Fibroblast of lung (primary cell): ENCODE results near the gene LAMB1. TPM values are rescaled to one million over a fixed set of nuclear protein-coding genes. Genes with fewer than 3 reads are reported as not detected.

Experiments
- DNase-seq, 2 donors: peaks; one replicate each; pipeline versions ENCODE4 v3.0.0 to v3.0.0-alpha.2; 2010; ENCODE audit warnings: low read depth in 2 of 2
- H2AFZ ChIP-seq: 2 replicates; pipeline ENCODE4 v1.5.1; 2012; ENCODE audit warnings: low read length, control low read depth, inconsistent platforms
- H3K27ac ChIP-seq: 2 replicates; pipeline ENCODE4 v1.5.1; 2011; ENCODE audit warnings: low read length, control low read depth; ENCODE audit not compliant: insufficient read depth
- H3K27me3 ChIP-seq: 2 replicates; pipeline ENCODE4 v1.5.1; 2011; ENCODE audit warnings: mild to moderate bottlenecking, low read length; ENCODE audit not compliant: control insufficient read depth, insufficient read depth
- H3K36me3 ChIP-seq: 2 replicates; pipeline ENCODE4 v1.5.1; 2011; ENCODE audit warnings: low read length; ENCODE audit not compliant: control insufficient read depth, insufficient read depth
- H3K4me1 ChIP-seq: 2 replicates; pipeline ENCODE4 v1.5.1; 2011; ENCODE audit warnings: low read length; ENCODE audit not compliant: control insufficient read depth, insufficient read depth; ENCODE audit errors: extremely low read depth
- H3K4me2 ChIP-seq: 2 replicates; pipeline ENCODE4 v1.5.1; 2011; ENCODE audit warnings: low read length, control low read depth; ENCODE audit not compliant: insufficient read depth; ENCODE audit errors: extremely low read depth
- H3K4me3 ChIP-seq, 4 experiments: fragments of 200-600 bp in 1 of 4; sonication (generic) in 1 of 4; replicated peaks in 1 of 4; 2 replicates each; pipeline ENCODE4 v1.5.1; 2011 to 2016; ENCODE audit warnings: low read length in 4 of 4, low read depth in 3 of 4, mild to moderate bottlenecking in 3 of 4, control low read depth in 2 of 4, inconsistent platforms in 1 of 4, mixed read lengths in 1 of 4; ENCODE audit not compliant: insufficient read depth in 1 of 4; ENCODE audit errors: control extremely low read depth in 1 of 4
- H3K79me2 ChIP-seq: 2 replicates; pipeline ENCODE4 v1.5.1; 2012; ENCODE audit warnings: mild to moderate bottlenecking, low read length, inconsistent platforms; ENCODE audit not compliant: control insufficient read depth, insufficient read depth
- H3K9ac ChIP-seq: 2 replicates; pipeline ENCODE4 v1.5.1; 2011; ENCODE audit warnings: mild to moderate bottlenecking, low read length, control low read depth; ENCODE audit not compliant: insufficient read depth
- H3K9me3 ChIP-seq: 2 replicates; pipeline ENCODE4 v1.5.1; 2012; ENCODE audit warnings: low read depth, low read length; ENCODE audit not compliant: control insufficient read depth, insufficient read depth
- H4K20me1 ChIP-seq: 2 replicates; pipeline ENCODE4 v1.5.1; 2011; ENCODE audit warnings: low read length; ENCODE audit not compliant: control insufficient read depth, insufficient read depth; ENCODE audit errors: extremely low read depth
- EZH2 ChIP-seq: IDR thresholded peaks from 2 replicates; pipeline ENCODE4 v1.5.1; 2012; ENCODE audit warnings: low read length, control low read depth, mild to moderate bottlenecking; ENCODE audit errors: missing control alignments
- polyA plus RNA-seq, 2 donors: library from polyadenylated mRNA; depleted of rRNA in 1 of 2; stranded (reverse) in 1 of 2; unstranded in 1 of 2; fragments of >200 nt; gene quantifications; 2 replicates each; pipeline ENCODE4 v1.2.1, GENCODE V29; 2011 to 2012; ENCODE audit warnings: missing spikeins in 1 of 2
- total RNA-seq: library from RNA; depleted of rRNA; stranded (reverse); fragments of >200 nt; gene quantifications from 2 replicates; pipeline ENCODE4 v1.2.1, GENCODE V29; 2014
- TF ChIP-seq, protein P1 (sequence below), 2 donors: IDR thresholded peaks in 1 of 2; conservative IDR thresholded peaks in 1 of 2; 1 replicate in 1 of 2; 2 replicates in 1 of 2; pipeline ENCODE4 v1.5.1; 2011 to 2012; ENCODE audit warnings: low read length in 2 of 2, control low read depth in 1 of 2, inconsistent platforms in 1 of 2, low read depth in 1 of 2, mild to moderate bottlenecking in 1 of 2

Gene LAMB1
- total and polyA plus RNA-seq, 2 donors (not counting 1 experiment from before 2014, with no cell fraction given) = 428 to 516 TPM

DNA sequence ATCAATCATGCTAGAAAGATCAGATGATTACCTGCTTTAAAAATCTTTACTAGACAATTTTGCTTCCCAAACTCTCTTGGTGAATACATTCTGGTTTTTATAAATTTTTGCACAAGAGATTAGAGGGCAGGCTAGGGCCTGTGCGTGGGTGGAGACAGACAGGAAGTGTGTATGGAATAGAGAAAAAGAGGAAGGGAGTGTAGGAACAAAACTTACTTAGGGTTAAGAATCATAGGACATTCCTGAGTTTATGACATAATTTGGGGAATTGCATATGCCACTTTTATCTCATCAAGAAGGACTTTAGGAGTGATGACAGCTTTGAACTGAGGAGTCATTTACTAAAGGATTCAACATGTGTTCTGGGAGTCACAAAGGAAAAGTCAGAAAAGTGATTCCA is 31.3 kb downstream of the LAMB1 start:
- Histone ChIP-seq H3K9ac (no peak overlapping the region), H3K4me1 (peaks cover 15% of the 10 kb centered on the region), H3K27ac (peak overlapping the region; percentile 70), H4K20me1 (peaks cover 2% of the 10 kb centered on the region), H3K4me2 (no peak overlapping the region), H3K36me3 (peaks cover 26% of the 10 kb centered on the region), H2AFZ (no peak overlapping the region), H3K79me2 (peaks cover 1% of the 10 kb centered on the region), H3K9me3 (no peaks in the 10 kb centered on the region), H3K4me3 (no peak overlapping the region), H3K27me3 (no peaks in the 10 kb centered on the region)
- TF ChIP-seq, protein P1, sequence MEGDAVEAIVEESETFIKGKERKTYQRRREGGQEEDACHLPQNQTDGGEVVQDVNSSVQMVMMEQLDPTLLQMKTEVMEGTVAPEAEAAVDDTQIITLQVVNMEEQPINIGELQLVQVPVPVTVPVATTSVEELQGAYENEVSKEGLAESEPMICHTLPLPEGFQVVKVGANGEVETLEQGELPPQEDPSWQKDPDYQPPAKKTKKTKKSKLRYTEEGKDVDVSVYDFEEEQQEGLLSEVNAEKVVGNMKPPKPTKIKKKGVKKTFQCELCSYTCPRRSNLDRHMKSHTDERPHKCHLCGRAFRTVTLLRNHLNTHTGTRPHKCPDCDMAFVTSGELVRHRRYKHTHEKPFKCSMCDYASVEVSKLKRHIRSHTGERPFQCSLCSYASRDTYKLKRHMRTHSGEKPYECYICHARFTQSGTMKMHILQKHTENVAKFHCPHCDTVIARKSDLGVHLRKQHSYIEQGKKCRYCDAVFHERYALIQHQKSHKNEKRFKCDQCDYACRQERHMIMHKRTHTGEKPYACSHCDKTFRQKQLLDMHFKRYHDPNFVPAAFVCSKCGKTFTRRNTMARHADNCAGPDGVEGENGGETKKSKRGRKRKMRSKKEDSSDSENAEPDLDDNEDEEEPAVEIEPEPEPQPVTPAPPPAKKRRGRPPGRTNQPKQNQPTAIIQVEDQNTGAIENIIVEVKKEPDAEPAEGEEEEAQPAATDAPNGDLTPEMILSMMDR (conservative IDR thresholded peaks at IDR 0.05 in 1 of 2, IDR thresholded peaks at IDR 0.05 in 1 of 2; ENCODE audit: low read depth in 1 of 2, low read length in 2 of 2) = no peak
- no peak for TF ChIP-seq EZH2
- peak in 1 of 2 donors; percentile 36 for DNase-seq

DNA sequence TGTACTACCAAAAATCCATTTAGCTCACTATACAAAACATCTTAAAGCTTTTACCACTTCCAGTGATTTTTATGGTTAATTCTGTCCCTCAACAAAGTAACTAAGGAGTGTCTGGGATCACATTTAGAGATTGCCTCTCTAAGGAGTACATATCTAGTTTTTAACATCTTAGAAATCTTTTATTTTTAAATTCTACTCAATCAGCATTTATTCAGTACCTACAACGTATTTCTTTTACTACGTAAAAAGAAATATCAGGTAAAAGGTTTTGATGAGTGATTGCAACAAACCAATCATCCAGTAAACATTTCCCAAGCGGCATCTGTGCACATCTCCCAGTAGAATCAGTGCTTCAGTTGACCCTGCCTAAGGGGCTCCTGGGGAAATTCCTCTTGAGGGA is 31.9 kb downstream of the LAMB1 start:
- no peaks in the 10 kb centered on the region for H3K27me3 ChIP-seq
- no peak overlapping the region for H2AFZ ChIP-seq
- peak overlapping the region; percentile 70 for H3K27ac ChIP-seq
- H3K9me3 ChIP-seq = no peaks in the 10 kb centered on the region
- TF ChIP-seq, protein P1 (conservative IDR thresholded peaks at IDR 0.05 in 1 of 2, IDR thresholded peaks at IDR 0.05 in 1 of 2; ENCODE audit: low read depth in 1 of 2, low read length in 2 of 2) = no peak
- no peak for TF ChIP-seq EZH2
- peaks cover 21% of the 10 kb centered on the region for H3K36me3 ChIP-seq
- H4K20me1 ChIP-seq = peaks cover 2% of the 10 kb centered on the region
- H3K79me2 ChIP-seq = peaks cover 2% of the 10 kb centered on the region
- H3K4me1 ChIP-seq = peaks cover 18% of the 10 kb centered on the region
- DNase-seq = no peak
- no peak overlapping the region for H3K4me3 ChIP-seq
- H3K4me2 ChIP-seq = no peak overlapping the region
- H3K9ac ChIP-seq = no peak overlapping the region

DNA sequence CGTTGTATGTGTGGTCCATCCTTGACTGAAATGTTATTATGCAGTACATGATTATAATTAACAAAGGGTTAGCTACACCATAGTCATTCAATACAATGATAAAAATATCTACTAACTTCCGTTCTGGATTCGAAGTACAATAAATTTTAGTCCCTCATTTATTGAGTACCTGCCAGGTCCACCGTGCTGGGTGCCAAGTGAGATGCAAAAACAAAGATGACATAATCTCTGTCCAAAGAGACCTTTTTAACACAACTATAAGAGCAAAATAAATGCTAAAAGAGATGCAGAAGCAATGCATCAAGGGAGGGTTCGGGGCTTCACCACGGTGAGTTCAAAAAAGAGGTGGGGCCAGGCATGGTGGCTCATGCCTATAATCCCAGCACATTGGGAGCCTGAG is 33.1 kb downstream of the LAMB1 start:
- H3K4me2 ChIP-seq = no peak overlapping the region
- H3K27ac ChIP-seq = no peak overlapping the region
- no peak overlapping the region for H2AFZ ChIP-seq
- no peaks in the 10 kb centered on the region for H3K9me3 ChIP-seq
- H3K36me3 ChIP-seq = peaks cover 16% of the 10 kb centered on the region
- H3K27me3 ChIP-seq = no peaks in the 10 kb centered on the region
- no peak overlapping the region for H3K9ac ChIP-seq
- no peak for TF ChIP-seq EZH2
- TF ChIP-seq, protein P1 (conservative IDR thresholded peaks at IDR 0.05 in 1 of 2, IDR thresholded peaks at IDR 0.05 in 1 of 2; ENCODE audit: low read depth in 1 of 2, low read length in 2 of 2) = no peak
- peaks cover 2% of the 10 kb centered on the region for H4K20me1 ChIP-seq
- DNase-seq = no peak
- peaks cover 2% of the 10 kb centered on the region for H3K79me2 ChIP-seq
- no peak overlapping the region for H3K4me3 ChIP-seq
- peaks cover 18% of the 10 kb centered on the region for H3K4me1 ChIP-seq
